SHP77 treated with DMSO at 0.1 percent for 48 hours (cell line): Measurements from ENCODE around the gene GNAZ.

ENCODE experiments used
- DNase-seq: peaks from one replicate; lab custom pipeline; 2025; lab: John Stamatoyannopoulos, UW

GNAZ gene

DNA sequence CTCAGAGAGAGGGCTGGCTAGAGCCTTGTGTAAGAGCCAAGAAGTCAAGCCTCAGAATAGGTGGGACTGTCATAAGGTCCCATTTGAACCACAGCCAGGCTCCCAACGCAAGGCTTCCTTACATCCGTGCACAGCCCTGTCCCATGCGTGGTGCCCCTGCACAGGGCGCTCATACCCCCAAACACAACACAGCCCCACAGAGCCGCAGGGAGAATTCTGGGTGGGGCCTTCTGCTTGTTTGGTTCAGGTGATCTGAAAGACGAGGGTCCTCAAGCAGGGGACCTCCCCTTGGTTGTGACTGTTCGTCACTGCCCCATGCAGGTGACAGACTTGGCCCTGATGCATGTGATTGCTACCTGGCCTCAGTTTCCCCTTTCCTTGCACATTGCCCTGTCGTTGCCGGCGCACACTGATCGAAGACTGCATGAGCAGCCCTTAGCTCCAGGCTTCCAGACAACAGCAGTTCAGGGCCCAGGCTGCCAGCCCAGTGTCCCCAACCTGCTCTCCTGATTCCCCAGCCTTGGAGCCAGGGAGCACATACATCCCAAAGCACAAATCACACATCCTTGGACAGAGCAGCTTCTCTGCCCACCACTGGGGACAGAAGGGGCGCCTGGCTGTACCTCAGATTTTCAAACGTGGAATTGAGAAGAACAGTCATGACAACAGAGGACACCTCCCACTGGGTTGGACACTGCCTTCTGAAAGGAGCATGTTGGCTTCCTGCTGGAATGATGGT, 22.1 kb downstream of the GNAZ start:
- no peak for DNase-seq

- DNase-seq: no peak
Observed at GRCh38 chr22:23093051-23093788, 22.9 kb downstream of the GNAZ start.

DNA sequence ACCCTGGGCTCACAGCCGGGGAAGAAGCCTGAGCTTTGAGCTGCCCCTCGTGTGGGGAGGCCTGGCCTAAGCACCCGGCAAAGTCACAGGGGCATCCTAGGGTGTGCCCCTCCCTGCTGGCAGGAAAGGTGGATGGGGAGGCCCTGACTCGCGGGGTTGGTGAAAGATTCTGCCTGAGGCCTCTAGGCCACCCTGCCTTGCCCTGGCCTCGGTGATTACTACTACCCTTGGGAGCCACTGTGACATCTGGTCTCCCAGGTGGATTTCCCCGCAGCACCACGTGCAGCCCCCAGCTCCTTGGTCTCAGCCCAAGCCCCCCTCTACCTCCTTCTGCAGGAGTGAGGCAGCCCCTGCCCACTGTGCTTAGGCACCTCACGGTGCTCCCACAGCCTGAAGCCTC, 23.9 kb downstream of the GNAZ start:
- DNase-seq: no peak

GRCh38 chr22:23094695-23095681, 24.7 kb downstream of the GNAZ start:
- no peak for DNase-seq

GRCh38 chr22:23095733-23096342, 25.5 kb downstream of the GNAZ start:
- DNase-seq: no peak

DNA sequence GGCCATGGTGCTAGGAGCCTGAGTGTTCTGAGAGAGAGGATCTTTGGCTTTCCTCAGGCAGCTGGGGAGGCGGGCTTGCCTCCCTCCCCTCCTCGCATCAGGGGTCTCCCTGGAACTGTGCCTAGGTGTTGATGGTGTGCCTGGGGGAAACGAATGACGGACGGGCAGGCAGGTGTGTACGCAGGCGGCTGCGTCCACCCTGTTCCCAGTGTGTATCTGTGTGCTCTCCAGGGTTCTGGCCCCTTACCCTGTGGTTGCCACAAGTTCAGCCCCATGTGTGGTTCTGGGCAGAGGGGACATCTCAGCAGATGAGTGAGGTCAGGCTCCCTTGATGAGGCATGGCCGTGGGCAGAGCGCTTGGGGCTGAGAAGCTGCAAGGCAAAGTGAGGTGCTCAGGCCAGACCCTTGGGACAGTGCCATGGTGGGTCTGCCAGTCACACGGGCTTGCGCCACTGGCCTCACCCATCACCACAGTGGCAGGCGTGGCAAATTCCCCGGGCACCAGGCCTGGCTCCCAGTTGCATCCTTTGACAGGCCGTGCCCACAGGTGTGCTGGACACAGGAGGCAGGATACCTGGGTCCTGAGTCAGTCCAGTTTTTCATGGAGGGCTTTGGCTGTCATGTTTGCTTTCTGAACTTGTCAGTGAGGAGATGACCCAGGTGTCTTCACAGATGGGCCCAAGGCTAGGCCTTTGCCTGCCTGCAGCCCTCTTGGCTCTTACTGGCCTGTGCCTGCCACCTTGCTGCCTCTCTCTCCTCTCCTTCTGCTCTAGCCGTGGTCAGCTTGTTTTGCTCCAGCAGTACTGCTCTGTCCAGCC, 27.3 kb downstream of the GNAZ start:
- DNase-seq: no peak

GRCh38 chr22:23098230-23098705, 27.9 kb downstream of the GNAZ start:
- DNase-seq: no peak

- DNase-seq: no peak
Observed at GRCh38 chr22:23098718-23099530, 28.6 kb downstream of the GNAZ start.

GRCh38 chr22:23099531-23099804, 29.1 kb downstream of the GNAZ start:
- no peak for DNase-seq

GRCh38 chr22:23100124-23100801, 29.9 kb downstream of the GNAZ start:
- DNase-seq: no peak

DNA sequence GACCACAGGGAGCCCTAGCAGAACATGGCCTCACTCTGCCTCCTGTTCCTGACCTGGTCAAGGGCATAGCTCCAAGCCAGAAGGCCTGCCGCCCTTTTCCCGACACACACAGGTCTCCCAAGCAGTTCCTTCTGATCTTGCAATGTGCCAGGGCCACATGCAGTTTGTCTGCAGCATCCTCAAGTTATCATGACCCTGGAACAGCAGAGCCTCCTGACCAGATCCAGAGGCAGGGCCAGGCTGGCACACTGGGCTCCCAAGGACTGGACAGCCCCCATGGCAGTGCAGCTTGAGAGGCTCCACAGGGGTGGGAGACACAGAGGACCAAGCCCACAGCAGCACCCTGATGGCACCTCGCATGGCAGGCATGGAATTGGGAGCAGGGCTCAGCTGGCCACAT, 31.2 kb downstream of the GNAZ start:
- DNase-seq: no peak

DNA sequence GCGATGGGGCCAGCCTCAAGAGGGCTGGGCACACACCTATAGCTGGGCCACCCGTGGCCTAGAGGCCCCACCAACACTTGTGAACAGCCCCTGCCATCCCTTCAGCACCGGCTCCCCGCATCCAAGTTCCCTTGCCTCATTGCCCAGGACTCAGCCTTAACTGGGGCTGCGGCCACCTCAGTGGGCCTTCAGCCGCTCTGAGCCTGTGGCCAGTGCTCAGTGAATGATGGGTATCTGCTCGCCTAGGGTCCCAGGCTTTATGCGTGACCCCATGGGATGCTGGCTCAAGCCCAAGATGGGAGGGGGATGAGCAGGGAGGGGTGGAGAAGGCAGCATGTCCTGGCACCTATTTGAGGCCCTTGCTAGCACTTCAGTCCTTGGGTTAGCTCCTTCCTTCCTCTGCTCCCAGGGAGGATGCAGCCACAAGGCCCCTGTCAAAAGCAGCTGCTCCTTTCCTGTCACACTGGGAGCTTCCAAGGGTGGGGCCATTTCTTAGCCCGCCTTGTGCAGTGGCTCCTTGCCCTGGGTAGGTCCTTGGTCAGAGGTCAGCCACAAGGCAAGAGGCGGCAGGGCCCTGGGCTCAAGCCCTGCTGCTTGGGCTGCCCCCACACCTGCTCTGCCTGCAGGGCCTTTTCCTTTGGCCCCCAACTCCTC, 31.8 kb downstream of the GNAZ start:
- DNase-seq: no peak

GRCh38 chr22:23102776-23103175, 32.5 kb downstream of the GNAZ start:
- no peak for DNase-seq

DNA sequence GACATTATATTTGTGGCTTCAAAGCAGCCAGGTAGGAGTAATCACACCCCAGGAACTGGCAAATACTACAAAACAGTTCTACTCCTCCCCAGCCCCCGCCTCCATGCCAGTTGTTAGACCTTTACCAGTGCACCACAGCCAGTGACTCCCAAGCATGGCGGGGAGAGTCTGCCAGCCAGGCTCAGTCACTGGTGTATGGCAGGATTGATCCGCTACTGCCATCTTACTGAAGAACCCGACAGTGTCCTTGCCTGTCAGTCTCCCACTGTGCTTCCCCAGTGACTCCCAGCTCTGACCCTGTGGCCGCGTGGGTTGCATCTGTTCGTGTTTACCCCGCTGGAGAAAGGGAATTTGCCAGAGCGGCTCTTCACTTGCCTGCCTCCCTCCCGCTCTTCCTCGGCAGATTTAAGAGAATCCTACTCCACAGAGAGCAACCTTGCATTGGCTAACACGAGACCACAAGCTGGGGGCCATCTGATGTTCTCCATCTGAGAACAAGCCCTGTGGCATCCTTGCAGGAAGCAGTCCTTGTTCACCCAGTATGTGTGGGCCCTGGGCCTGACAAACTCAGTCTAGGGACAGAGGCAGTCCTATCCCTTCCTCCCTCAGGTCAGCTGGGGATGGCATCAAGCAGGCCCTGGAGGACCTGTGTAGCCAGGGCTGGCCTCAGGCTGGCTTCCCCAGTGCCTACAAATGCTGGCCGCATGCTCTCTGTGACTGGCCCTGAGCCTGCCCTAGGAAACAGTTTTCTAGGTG, 33.1 kb downstream of the GNAZ start:
- DNase-seq: no peak

DNA sequence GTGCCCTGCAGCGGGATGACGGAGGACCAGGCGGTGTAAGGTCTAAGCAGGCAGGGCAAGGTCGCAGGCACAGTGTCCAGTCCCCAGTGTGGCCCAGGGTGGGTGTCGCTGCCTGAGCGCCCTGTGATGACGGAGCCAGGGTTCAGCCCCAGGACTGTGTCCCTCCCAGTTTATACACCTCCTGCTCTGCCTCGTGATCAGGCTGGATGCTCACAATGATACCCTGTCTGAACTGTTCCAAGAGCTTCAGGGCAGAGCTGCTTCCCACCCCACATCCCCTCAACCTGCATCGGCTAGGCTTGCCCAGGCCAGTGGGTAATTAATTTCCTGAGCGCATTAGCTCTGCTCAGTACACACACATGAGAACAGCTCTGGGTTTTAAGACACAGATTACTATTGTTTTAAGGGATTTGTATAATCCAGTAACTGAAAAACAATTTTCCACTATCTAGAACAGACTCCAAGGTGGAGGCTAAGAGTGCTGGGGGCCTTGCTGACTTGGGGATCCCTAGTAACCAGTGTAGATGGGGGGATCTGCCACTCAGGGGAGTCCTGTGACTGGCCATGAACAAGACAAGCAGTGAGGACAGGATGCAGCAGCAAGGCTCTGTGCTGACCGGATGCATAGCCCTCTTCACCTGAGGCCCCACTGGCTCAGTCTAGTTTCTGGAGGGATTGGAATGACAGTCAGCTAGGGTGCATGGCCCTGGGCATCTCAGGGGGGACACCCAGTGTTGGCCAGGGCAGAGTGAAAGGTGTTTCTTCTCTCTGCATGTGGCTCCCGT, 34.1 kb downstream of the GNAZ start:
- no peak for DNase-seq

GRCh38 chr22:23105304-23105703, 35.0 kb downstream of the GNAZ start:
- DNase-seq: no peak

DNA sequence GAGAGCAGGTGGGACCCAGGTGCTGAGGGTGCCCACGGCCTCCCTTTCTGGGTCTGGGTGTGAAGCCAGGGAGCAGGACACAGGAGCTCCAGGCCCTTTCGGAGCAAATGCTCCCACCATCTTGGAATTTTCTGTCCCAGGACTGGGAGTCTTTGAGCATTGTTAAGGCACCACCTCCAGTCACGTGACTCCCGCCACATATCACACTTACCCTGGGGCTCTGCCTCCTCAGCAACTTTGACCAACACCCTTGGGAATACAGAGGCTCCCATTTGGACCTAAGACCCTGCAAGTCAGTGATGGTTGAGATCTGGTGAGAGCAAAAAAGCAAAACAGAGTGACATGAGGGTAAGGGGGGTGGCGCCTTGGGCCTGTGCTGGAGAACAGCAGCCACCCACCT, 35.6 kb downstream of the GNAZ start:
- DNase-seq: no peak

- no peak for DNase-seq
Observed at GRCh38 chr22:23106344-23106743, 36.0 kb downstream of the GNAZ start.
